Occipital lobe (tissue), 2 donors: ENCODE data around the gene EGLN2. TPM values are rescaled to one million over a fixed set of nuclear protein-coding genes. Genes with fewer than 3 reads are reported as not detected.
"Not testable (repeated sequence)": the region's sequence is repeated elsewhere in the genome, so short reads cannot be mapped to it uniquely, and the experiment has no call there.

Experiments
- DNase-seq: peaks from one replicate; lab custom pipeline; 2025; lab: John Stamatoyannopoulos, UW
- total RNA-seq: library from RNA; depleted of rRNA; stranded (reverse); fragments of >200 nt; gene quantifications from one replicate; pipeline ENCODE4 v1.2.3, GENCODE V29; 2014

The EGLN2 gene
- total RNA-seq, 1 donor from 2014 or later: 46.9 TPM

- no peak for DNase-seq
These were observed 2.7 kb downstream of the EGLN2 start for GRCh38 chr19:40801426-40802299.

GRCh38 chr19:40802300-40803169, 3.5 kb downstream of the EGLN2 start:
- DNase-seq: no peak

GRCh38 chr19:40803170-40803856, 4.3 kb downstream of the EGLN2 start:
- DNase-seq: no peak

- no peak for DNase-seq
These were observed 5.1 kb downstream of the EGLN2 start for GRCh38 chr19:40803857-40804782.

GRCh38 chr19:40804783-40805242, 5.8 kb downstream of the EGLN2 start:
- DNase-seq: no peak

GRCh38 chr19:40805258-40805868, 6.4 kb downstream of the EGLN2 start:
- no peak for DNase-seq

- peak; percentile 89 for DNase-seq
These were observed 7.6 kb downstream of the EGLN2 start for GRCh38 chr19:40806423-40807146.

- no peak for DNase-seq
These were observed 8.4 kb downstream of the EGLN2 start for GRCh38 chr19:40807147-40808020.

- no peak for DNase-seq
These were observed 9.0 kb downstream of the EGLN2 start for GRCh38 chr19:40808021-40808325.

- DNase-seq: no peak
These were observed 9.5 kb downstream of the EGLN2 start for GRCh38 chr19:40808497-40808896.

- no peak for DNase-seq
These were observed 10.5 kb downstream of the EGLN2 start for GRCh38 chr19:40809358-40810086.

- no peak for DNase-seq
These were observed 11.2 kb downstream of the EGLN2 start for GRCh38 chr19:40810160-40810559.

- DNase-seq: peak; percentile 70
These were observed 11.8 kb downstream of the EGLN2 start for GRCh38 chr19:40810649-40811408.

GRCh38 chr19:40811478-40812341, 12.7 kb downstream of the EGLN2 start:
- DNase-seq: no peak

- not testable (repeated sequence) for DNase-seq
These were observed 13.6 kb downstream of the EGLN2 start for GRCh38 chr19:40812571-40812970.

- no peak for DNase-seq
These were observed 14.2 kb downstream of the EGLN2 start for GRCh38 chr19:40813182-40813581.
